IPS-NIHi7 (cell line): ENCODE measurements around the gene PABPC1L2B.
"Not testable (repeated sequence)": the region's sequence is repeated elsewhere in the genome, so short reads cannot be mapped to it uniquely, and the experiment has no call there.

Source experiments
- DNase-seq: peaks from one replicate; pipeline ENCODE4 v3.0.0; 2012; ENCODE audit warnings: mixed read lengths; ENCODE audit errors: extremely low spot score

PABPC1L2B gene

DNA sequence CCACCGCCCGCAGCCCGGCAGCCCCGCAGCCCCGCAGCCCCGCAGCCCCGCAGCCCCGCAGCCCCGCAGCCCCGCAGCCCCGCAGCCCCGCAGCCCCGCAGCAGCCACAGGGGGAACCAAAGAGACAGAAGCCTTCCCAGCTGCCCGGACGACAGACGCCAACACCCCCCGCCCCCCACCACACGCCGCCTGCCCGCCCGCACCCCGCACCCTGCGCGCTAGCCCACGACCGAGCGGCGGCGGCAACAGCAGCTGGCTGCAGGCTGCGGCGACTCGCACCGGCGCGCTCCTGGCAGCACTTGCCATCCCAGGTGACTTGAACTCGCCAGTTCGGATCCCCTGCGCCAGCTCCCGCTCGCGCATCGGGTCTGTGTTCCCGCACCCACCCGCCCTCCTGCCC is at the start of gene PABPC1L2B:
Gene PABPC1L2B (plus strand): TSS at position 207 of the 400 bp plus-strand sequence. CDS start 704 bp downstream, outside the sequence.
- DNase-seq = not testable (repeated sequence)

DNA sequence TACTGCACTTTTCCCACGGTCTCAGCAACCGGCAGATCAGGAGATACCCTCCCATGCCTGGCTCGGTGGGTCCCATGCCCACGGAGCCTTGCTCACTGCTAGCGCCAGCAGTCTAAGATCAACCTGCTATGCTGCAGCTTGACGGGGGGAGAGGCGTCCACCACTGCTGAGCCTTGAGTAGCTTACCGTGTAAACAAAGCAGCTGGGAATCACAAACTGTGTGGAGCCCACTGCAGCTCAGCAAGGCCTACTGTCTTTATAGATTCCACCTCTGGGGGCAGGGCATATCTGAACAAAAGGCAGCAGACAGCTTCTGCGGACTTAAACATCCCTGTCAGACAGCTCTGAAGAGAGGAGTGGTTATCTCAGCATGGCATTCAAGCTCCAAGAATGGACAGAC is 42.8 kb upstream of the PABPC1L2B start:
- not testable (repeated sequence) for DNase-seq

DNA sequence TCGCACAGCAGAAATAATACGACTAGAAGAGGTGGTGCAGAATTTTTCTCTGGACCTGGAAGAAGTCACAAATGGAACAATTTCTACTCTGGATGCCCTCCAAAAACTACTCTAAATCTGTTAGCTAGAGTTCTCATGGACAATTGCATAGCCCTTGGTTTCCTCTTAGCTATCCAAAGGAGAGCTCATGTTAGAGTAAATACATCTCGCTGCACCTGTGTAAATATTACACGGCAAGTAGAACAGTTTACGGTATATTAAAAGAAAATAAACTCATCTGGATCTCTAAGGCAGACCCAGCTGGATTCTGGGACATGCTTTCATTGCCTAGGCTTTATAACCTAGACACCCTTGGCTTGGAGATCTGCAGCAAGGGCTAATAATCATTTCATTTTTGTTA is 30.9 kb upstream of the PABPC1L2B start:
- not testable (repeated sequence) for DNase-seq

DNA sequence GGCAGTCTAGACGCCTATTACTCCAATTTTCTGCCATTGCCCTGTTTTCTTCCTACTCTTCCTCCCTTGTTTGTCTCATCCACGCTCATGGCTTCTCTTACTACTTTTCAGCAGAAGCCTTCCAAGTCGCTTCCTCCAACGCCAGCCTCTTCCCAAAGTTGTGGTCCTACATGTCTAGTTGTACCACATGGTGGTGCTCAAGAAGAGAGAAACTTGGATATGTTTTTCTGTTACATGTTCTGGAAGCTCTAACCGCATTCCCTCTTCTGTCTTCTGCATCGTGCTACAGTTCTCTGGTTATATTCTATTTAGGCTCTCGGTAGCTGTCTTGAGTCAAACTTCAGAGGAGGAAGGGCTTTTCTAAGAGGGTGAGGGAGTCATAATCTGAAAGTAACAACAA is 27.9 kb upstream of the PABPC1L2B start:
- not testable (repeated sequence) for DNase-seq

DNA sequence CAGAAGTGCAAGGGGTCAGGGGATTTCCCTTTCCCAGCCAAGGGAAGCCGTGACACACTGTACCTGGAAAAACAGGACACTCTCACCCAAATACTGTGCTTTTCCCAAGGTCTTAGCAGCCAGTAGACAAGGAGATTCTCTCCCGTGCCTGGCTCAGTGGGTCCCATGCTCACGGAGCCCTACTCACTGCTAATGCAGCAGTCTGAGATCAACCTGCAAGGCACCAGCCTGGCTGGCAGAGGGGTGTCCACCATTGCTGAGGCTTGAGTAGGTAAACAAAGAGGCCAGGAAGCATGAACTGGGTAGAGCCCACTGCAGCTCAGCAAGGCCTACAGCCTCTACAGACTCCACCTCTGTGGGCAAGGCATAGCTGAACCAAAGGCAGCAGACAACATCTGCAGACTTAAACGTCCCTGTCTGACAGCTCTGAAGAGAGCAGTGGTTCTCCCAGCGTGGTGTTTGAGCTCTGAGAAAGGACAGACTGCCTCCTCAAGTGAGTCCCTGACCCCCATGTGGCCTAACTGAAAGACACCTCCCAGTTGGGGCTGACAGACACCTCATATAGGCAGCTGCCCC is 21.8 kb upstream of the PABPC1L2B start:
- not testable (repeated sequence) for DNase-seq

DNA sequence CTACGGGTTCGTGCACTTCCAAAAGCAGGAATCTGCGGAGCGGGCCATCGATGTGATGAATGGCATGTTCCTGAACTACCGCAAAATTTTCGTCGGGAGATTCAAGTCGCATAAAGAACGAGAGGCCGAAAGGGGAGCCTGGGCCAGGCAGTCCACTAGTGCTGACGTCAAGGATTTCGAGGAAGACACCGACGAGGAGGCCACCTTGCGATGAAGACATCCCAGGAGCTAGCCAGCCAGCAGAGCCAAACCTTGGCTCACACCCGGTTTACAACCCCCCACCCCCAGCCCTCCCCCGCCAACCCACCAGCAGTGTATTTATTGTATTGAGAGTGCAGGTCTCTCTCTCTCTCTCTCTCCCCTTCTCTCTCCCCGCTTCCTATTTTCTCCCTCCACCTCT is 1.3 kb downstream of the PABPC1L2B start:
- DNase-seq = not testable (repeated sequence)

DNA sequence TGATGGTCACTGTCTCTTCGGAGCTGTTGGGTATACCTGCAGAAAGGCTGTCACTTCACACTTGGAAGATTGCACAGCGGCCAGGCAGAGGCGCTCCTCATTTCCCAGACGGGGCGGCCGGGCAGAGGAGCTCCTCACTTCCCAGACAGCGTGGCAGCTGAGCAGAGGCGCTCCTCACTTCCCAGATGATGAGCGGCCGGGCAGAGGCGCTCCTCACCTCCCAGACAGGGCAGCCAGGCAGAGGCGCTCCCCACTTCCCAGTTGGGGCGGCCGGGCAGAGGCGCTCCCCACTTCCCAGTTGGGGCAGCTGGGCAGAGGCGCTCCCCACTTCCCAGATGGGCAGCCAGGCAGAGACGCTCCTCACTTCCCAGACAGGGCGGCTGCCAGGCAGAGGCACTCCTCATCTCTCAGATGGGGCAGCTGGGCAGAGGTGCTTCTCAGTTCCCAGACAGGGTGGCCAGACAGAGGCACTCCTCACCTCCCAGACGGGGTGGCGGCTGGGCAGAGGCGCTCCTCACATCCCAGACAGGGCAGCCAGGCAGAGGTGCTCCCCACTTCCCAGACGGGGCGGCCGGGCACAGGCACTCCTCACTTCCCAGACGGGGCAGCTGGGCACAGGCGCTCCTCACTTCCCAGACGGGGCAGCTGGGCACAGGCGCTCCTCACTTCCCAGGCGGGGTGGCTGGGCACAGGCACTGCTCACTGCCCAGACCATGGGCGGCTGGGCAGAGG is 18.8 kb downstream of the PABPC1L2B start:
- no peak for DNase-seq

DNA sequence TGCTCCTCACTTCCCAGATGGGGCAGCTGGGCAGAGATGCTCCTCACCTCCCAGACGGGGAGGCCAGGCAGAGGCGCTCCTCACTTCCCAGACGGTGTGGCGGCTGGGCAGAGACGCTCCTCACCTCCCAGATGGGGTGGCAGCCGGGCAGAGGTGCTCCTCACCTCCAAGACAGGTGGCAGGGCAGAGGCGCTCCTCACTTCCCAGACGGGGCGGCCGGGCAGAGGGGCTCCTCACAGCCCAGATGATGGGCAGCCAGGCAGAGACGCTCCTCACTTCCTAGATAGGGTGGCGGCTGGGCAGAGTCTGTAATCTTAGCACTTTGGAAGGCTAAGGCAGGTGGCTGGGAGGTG is 19.3 kb downstream of the PABPC1L2B start:
- not testable (repeated sequence) for DNase-seq

DNA sequence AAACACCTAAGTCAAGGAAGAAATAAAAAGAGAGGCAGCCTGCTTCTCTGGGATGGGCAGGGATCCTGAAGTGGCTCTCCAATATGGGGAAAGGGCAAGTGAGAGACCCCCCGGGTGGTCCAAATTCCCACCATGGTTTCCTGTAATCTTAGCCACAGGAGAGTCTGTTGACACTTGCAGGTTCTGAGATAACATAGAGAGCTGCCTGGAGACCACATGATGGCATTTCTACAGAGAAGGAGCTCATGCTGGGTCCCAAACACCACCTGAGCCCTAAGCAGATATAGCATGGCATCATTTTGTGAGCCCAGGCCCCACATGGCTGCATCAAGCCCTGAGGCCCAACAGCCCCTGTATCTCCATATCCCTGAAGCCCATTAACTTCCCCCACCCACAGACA is 26.1 kb downstream of the PABPC1L2B start:
- no peak for DNase-seq
